ENCODE data around the gene CHAD. TPM values are rescaled to one million over a fixed set of nuclear protein-coding genes. Genes with fewer than 3 reads are reported as not detected.

Gene CHAD
- total and polyA plus RNA-seq, 4 donors: 0.14 to 0.37 (median 0.35) TPM; not detected in 1

- no peak for TF ChIP-seq CTCF (IDR thresholded peaks at IDR 0.05; ENCODE audit: control extremely low read depth, extremely low read depth)
- WGBS, 2 donors: 95 to 96% methylated on average over 14 of the region's 14 CpGs
- Histone ChIP-seq H3K36me3 (ENCODE audit: control insufficient read depth in 4 of 4, insufficient read depth in 4 of 4, low read length in 4 of 4) (peaks cover 0 to 13% (median 8%) of the 10 kb centered on the region in 4 donors), H3K27me3 (ENCODE audit: control insufficient read depth in 3 of 3, insufficient read depth in 3 of 3, low read length in 2 of 3) (no peaks in the 10 kb centered on the region), H3K9me3 (ENCODE audit: control insufficient read depth in 4 of 4, insufficient read depth in 3 of 4, low read length in 3 of 4) (no peaks in the 10 kb centered on the region), H3K4me3 (no peak overlapping the region), H3K4me1 (ENCODE audit: control insufficient read depth in 5 of 5, insufficient read depth in 5 of 5, low read length in 5 of 5) (peaks cover 0 to 2% (median 0%) of the 10 kb centered on the region in 5 donors), H3K9ac (ENCODE audit: insufficient read depth in 1 of 2, low read length in 2 of 2) (no peak overlapping the region), H3K27ac (ENCODE audit: low read depth in 1 of 2, low read length in 1 of 2) (no peak overlapping the region)
- DNase-seq (no peak), ATAC-seq (ENCODE audit: insufficient read depth, low FRiP score) (no peak)
These were observed 7.0 kb downstream of the CHAD start for GRCh38 chr17:50461550-50462132.

- DNase-seq: no peak
- H3K27me3 ChIP-seq (ENCODE audit: control insufficient read depth in 3 of 3, insufficient read depth in 3 of 3, low read length in 2 of 3): no peaks in the 10 kb centered on the region
- TF ChIP-seq CTCF (IDR thresholded peaks at IDR 0.05; ENCODE audit: control extremely low read depth, extremely low read depth): no peak
- no peak overlapping the region for H3K9ac ChIP-seq (ENCODE audit: insufficient read depth in 1 of 2, low read length in 2 of 2)
- H3K36me3 ChIP-seq (ENCODE audit: control insufficient read depth in 4 of 4, insufficient read depth in 4 of 4, low read length in 4 of 4): peaks cover 0 to 15% (median 8%) of the 10 kb centered on the region in 4 donors
- H3K4me1 ChIP-seq (ENCODE audit: control insufficient read depth in 5 of 5, insufficient read depth in 5 of 5, low read length in 5 of 5): no peaks in the 10 kb centered on the region
- no peak for ATAC-seq (ENCODE audit: insufficient read depth, low FRiP score)
- H3K27ac ChIP-seq (ENCODE audit: low read depth in 1 of 2, low read length in 1 of 2): no peak overlapping the region
- H3K9me3 ChIP-seq (ENCODE audit: control insufficient read depth in 4 of 4, insufficient read depth in 3 of 4, low read length in 3 of 4): no peaks in the 10 kb centered on the region
- WGBS, 2 donors: 94 to 96% methylated on average over 9 of the region's 9 CpGs
- no peak overlapping the region for H3K4me3 ChIP-seq
These were observed 7.7 kb downstream of the CHAD start for GRCh38 chr17:50460831-50461526.

GRCh38 chr17:50459756-50460155, 8.9 kb downstream of the CHAD start:
- no peaks in the 10 kb centered on the region for H3K27me3 ChIP-seq (ENCODE audit: control insufficient read depth in 3 of 3, insufficient read depth in 3 of 3, low read length in 2 of 3)
- H3K9ac ChIP-seq (ENCODE audit: insufficient read depth in 1 of 2, low read length in 2 of 2): no peak overlapping the region
- ATAC-seq (ENCODE audit: insufficient read depth, low FRiP score) (no peak), DNase-seq (no peak)
- peaks cover 0 to 20% (median 9%) of the 10 kb centered on the region in 4 donors for H3K36me3 ChIP-seq (ENCODE audit: control insufficient read depth in 4 of 4, insufficient read depth in 4 of 4, low read length in 4 of 4)
- WGBS, 2 donors: 93% methylated on average over 4 of the region's 4 CpGs
- H3K9me3 ChIP-seq (ENCODE audit: control insufficient read depth in 4 of 4, insufficient read depth in 3 of 4, low read length in 3 of 4): no peaks in the 10 kb centered on the region
- H3K4me1 ChIP-seq (ENCODE audit: control insufficient read depth in 5 of 5, insufficient read depth in 5 of 5, low read length in 5 of 5): no peaks in the 10 kb centered on the region
- H3K4me3 ChIP-seq: no peak overlapping the region
- no peak overlapping the region for H3K27ac ChIP-seq (ENCODE audit: low read depth in 1 of 2, low read length in 1 of 2)
- no peak for TF ChIP-seq CTCF (IDR thresholded peaks at IDR 0.05; ENCODE audit: control extremely low read depth, extremely low read depth)

Data from lung (tissue), 12 donors.